CD14-positive monocyte (primary cell): ENCODE measurements around the gene SFPQ. TPM values are rescaled to one million over a fixed set of nuclear protein-coding genes. Genes with fewer than 3 reads are reported as not detected.
A peak's percentile ranks its signal among the peaks of the same experiment; 100 is the strongest.

ENCODE experiments used
- DNase-seq, 3 donors: peaks; one replicate each; pipeline ENCODE4 v3.0.0-alpha.2; 2011 to 2022
- H2AFZ ChIP-seq: 2 replicates; pipeline ENCODE4 v1.6.0; 2012; ENCODE audit warnings: mild to moderate bottlenecking, low read depth, low read length, inconsistent platforms; ENCODE audit not compliant: insufficient read depth, poor library complexity, severe bottlenecking
- H3K27ac ChIP-seq, 2 donors: 1 replicate in 1 of 2; 2 replicates in 1 of 2; pipeline ENCODE4 v1.5.1; 2012 to 2013; ENCODE audit warnings: low read length in 2 of 2, control low read depth in 1 of 2, inconsistent platforms in 1 of 2, low read depth in 1 of 2, mild to moderate bottlenecking in 1 of 2
- H3K27me3 ChIP-seq, 2 donors: one replicate each; pipeline versions ENCODE4 v1.6.0 to v1.6.1; 2011 to 2013; ENCODE audit warnings: low read length in 2 of 2; ENCODE audit not compliant: control insufficient read depth in 2 of 2, insufficient read depth in 2 of 2
- H3K36me3 ChIP-seq, 2 donors: replicated peaks in 1 of 2; 1 replicate in 1 of 2; 2 replicates in 1 of 2; pipeline versions ENCODE4 v1.5.1 to v1.6.1; 2012 to 2013; ENCODE audit warnings: low read length in 2 of 2, control low read depth in 1 of 2, inconsistent platforms in 1 of 2, mild to moderate bottlenecking in 1 of 2; ENCODE audit not compliant: insufficient read depth in 2 of 2, control insufficient read depth in 1 of 2
- H3K4me1 ChIP-seq, 2 donors: 1 replicate in 1 of 2; 2 replicates in 1 of 2; pipeline versions ENCODE4 v1.5.1 to v1.6.1; 2012 to 2013; ENCODE audit warnings: low read length in 2 of 2, control low read depth in 1 of 2, inconsistent platforms in 1 of 2, mild to moderate bottlenecking in 1 of 2, moderate library complexity in 1 of 2; ENCODE audit not compliant: insufficient read depth in 2 of 2, control insufficient read depth in 1 of 2
- H3K4me2 ChIP-seq: replicated peaks from 2 replicates; pipeline ENCODE3; 2012; ENCODE audit warnings: low read length, moderate library complexity, mild to moderate bottlenecking; ENCODE audit not compliant: poor library complexity, severe bottlenecking; ENCODE audit errors: extremely low read depth
- H3K4me3 ChIP-seq, 3 experiments: fragments of 200-600 bp in 1 of 3; sonication (generic) in 1 of 3; replicated peaks in 1 of 3; 1 replicate in 2 of 3; 2 replicates in 1 of 3; pipeline ENCODE4 v1.5.1; 2011 to 2013; ENCODE audit warnings: low read length in 3 of 3, mild to moderate bottlenecking in 3 of 3, control low read depth in 2 of 3, low read depth in 2 of 3, inconsistent platforms in 1 of 3, moderate library complexity in 1 of 3
- H3K79me2 ChIP-seq: 2 replicates; pipeline ENCODE4 v1.6.0; 2012; ENCODE audit warnings: mild to moderate bottlenecking, control low read depth, inconsistent platforms, low read length, moderate library complexity; ENCODE audit not compliant: insufficient read depth
- H3K9ac ChIP-seq: 2 replicates; pipeline ENCODE4 v1.6.0; 2017; ENCODE audit warnings: low read length, mild to moderate bottlenecking; ENCODE audit not compliant: insufficient read depth, poor library complexity, severe bottlenecking
- H3K9me3 ChIP-seq, 2 donors: replicated peaks in 1 of 2; 1 replicate in 1 of 2; 2 replicates in 1 of 2; pipeline versions ENCODE4 v1.5.1 to v1.6.1; 2012 to 2013; ENCODE audit warnings: low read length in 2 of 2, control low read depth in 1 of 2; ENCODE audit not compliant: control insufficient read depth in 1 of 2, insufficient read depth in 1 of 2
- H4K20me1 ChIP-seq: 2 replicates; pipeline ENCODE4 v1.6.0; 2012; ENCODE audit warnings: mild to moderate bottlenecking, low read length, control low read depth, moderate library complexity; ENCODE audit not compliant: insufficient read depth
- H3K27ac Mint-ChIP-seq, 7 donors: one replicate each; pipeline ENCODE4 v1.8.0; 2020; ENCODE audit warnings: mild to moderate bottlenecking in 7 of 7, mixed read lengths in 7 of 7, moderate library complexity in 6 of 7, inconsistent platforms in 2 of 7
- H3K27me3 Mint-ChIP-seq, 3 donors: one replicate each; pipeline ENCODE4 v1.8.0; 2021 to 2022; ENCODE audit warnings: low read depth in 3 of 3, mild to moderate bottlenecking in 3 of 3, mixed read lengths in 3 of 3, moderate library complexity in 3 of 3, inconsistent platforms in 1 of 3
- H3K36me3 Mint-ChIP-seq, 2 donors: one replicate each; pipeline ENCODE4 v1.8.0; 2020; ENCODE audit warnings: mixed read lengths in 2 of 2, inconsistent platforms in 1 of 2, mild to moderate bottlenecking in 1 of 2
- H3K4me1 Mint-ChIP-seq: one replicate; pipeline ENCODE4 v1.8.0; 2020; ENCODE audit warnings: mild to moderate bottlenecking, mixed read lengths
- H3K4me3 Mint-ChIP-seq, 2 donors: one replicate each; pipeline ENCODE4 v1.8.0; 2020; ENCODE audit warnings: mild to moderate bottlenecking in 2 of 2, mixed read lengths in 2 of 2, moderate library complexity in 1 of 2
- H3K9me3 Mint-ChIP-seq, 7 donors: one replicate each; pipeline ENCODE4 v1.8.0; 2020 to 2022; ENCODE audit warnings: mixed read lengths in 7 of 7, mild to moderate bottlenecking in 6 of 7, moderate library complexity in 6 of 7, inconsistent platforms in 2 of 7
- WGBS: methylation state at CpG from one replicate; pipeline ENCODE4 v1.1.5; 2013; ENCODE audit warnings: missing lambda C conversion rate; ENCODE audit not compliant: insufficient coverage; 5-methylcytosine and 5-hydroxymethylcytosine counted together
- intact Hi-C, 2 donors: fragments of 100-400 bp; cut with micrococcal nuclease; formaldehyde crosslinking; loops; one replicate each; pipeline versions ENCODE4 v1.15.0 to v1.15.1; 2023
- polyA plus RNA-seq, 3 donors: library from polyadenylated mRNA; depleted of rRNA in 1 of 3; unstranded in 2 of 3; stranded (reverse) in 1 of 3; fragments of 300-500 nt in 2 of 3; fragments of >200 nt in 1 of 3; fragmentation: Illumina TruSeq in 2 of 3; gene quantifications; 1 replicate in 2 of 3; 2 replicates in 1 of 3; pipeline ENCODE4 v1.2.3, GENCODE V29; 2012 to 2021
- TF ChIP-seq, protein P1 (sequence below): fragments of 200-600 bp; IDR thresholded peaks from one replicate; pipeline ENCODE4 v1.8.0; 2022; ENCODE audit warnings: antibody characterized with exemption, mild to moderate bottlenecking

SFPQ gene
- polyA plus RNA-seq, 3 donors, result 80.8 to 220 (median 89.2) TPM

- H3K9ac ChIP-seq, result no peak overlapping the region
- peak; percentile 68 to 78 (median 71) for DNase-seq
- no peaks in the 10 kb centered on the region for H3K9me3 Mint-ChIP-seq
- H3K36me3 ChIP-seq, result no peaks in the 10 kb centered on the region
- H3K9me3 ChIP-seq, result no peaks in the 10 kb centered on the region
- 50% methylated on average over 2 of the region's 6 CpGs for WGBS
- no peak overlapping the region for H3K4me3 Mint-ChIP-seq
- H4K20me1 ChIP-seq, result no peaks in the 10 kb centered on the region
- H3K4me2 ChIP-seq, result peak overlapping the region; percentile 33
- H3K79me2 ChIP-seq, result no peaks in the 10 kb centered on the region
- no peaks in the 10 kb centered on the region for H3K36me3 Mint-ChIP-seq
- intact Hi-C loops, result loop anchor here (2.0 to 5.0 kb wide), 2 partner anchors 95 to 97 kb away; no protein-coding TSS in a partner anchor
- H3K27me3 ChIP-seq, result no peaks in the 10 kb centered on the region
- peak overlapping the region; percentile 65 for H2AFZ ChIP-seq
- TF ChIP-seq, protein P1, sequence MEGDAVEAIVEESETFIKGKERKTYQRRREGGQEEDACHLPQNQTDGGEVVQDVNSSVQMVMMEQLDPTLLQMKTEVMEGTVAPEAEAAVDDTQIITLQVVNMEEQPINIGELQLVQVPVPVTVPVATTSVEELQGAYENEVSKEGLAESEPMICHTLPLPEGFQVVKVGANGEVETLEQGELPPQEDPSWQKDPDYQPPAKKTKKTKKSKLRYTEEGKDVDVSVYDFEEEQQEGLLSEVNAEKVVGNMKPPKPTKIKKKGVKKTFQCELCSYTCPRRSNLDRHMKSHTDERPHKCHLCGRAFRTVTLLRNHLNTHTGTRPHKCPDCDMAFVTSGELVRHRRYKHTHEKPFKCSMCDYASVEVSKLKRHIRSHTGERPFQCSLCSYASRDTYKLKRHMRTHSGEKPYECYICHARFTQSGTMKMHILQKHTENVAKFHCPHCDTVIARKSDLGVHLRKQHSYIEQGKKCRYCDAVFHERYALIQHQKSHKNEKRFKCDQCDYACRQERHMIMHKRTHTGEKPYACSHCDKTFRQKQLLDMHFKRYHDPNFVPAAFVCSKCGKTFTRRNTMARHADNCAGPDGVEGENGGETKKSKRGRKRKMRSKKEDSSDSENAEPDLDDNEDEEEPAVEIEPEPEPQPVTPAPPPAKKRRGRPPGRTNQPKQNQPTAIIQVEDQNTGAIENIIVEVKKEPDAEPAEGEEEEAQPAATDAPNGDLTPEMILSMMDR, result peak; percentile 93
- no peak overlapping the region for H3K4me3 ChIP-seq
- H3K27ac ChIP-seq, result no peak overlapping the region
- H3K27ac Mint-ChIP-seq, result no peak overlapping the region
- H3K4me1 Mint-ChIP-seq, result peaks cover 3% of the 10 kb centered on the region
- no peaks in the 10 kb centered on the region for H3K4me1 ChIP-seq
- peaks cover under 1 to 2% (median 2%) of the 10 kb centered on the region in 3 donors for H3K27me3 Mint-ChIP-seq
These were observed 9.2 kb upstream of the SFPQ start for GRCh38 chr1:35202048-35202719.

DNA sequence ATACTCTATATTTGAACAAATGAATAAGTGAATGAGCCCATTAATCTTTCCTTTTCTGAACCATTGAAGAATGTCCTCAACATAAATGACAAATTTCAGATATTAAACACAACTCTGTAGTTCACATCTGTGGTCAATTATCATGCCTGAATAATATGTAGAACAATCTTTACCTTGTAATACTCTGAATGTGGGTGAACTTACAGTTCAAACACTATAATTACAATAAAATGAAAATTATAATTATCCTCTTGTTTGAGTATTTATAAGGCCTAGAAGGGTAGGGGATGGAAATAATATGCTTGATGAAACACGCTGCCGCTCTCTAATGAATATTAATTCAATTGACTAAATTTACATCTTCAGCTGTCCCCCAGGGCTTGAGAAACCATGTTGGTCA, 8.7 kb upstream of the SFPQ start:
- H3K4me3 Mint-ChIP-seq, result no peak overlapping the region
- no peak overlapping the region for H3K9ac ChIP-seq
- peaks cover 3% of the 10 kb centered on the region for H3K4me1 Mint-ChIP-seq
- no peaks in the 10 kb centered on the region for H3K27me3 ChIP-seq
- H3K36me3 ChIP-seq, result no peaks in the 10 kb centered on the region
- no peaks in the 10 kb centered on the region for H3K9me3 Mint-ChIP-seq
- DNase-seq, result no peak
- H3K4me3 ChIP-seq, result no peak overlapping the region
- H3K27me3 Mint-ChIP-seq, result peaks cover 2 to 4% (median 2%) of the 10 kb centered on the region in 3 donors
- no peaks in the 10 kb centered on the region for H3K79me2 ChIP-seq
- H3K36me3 Mint-ChIP-seq, result no peaks in the 10 kb centered on the region
- H2AFZ ChIP-seq, result peak overlapping the region; percentile 65
- H3K27ac Mint-ChIP-seq, result no peak overlapping the region
- H3K9me3 ChIP-seq, result no peaks in the 10 kb centered on the region
- H3K4me1 ChIP-seq, result no peaks in the 10 kb centered on the region
- intact Hi-C loops, result loop anchor here (2.0 to 5.0 kb wide), 2 partner anchors 96 to 97 kb away; no protein-coding TSS in a partner anchor
- WGBS, result no CpG with 5 or more reads among the region's 2 CpGs
- TF ChIP-seq, protein P1, result no peak
- no peaks in the 10 kb centered on the region for H4K20me1 ChIP-seq
- no peak overlapping the region for H3K4me2 ChIP-seq
- no peak overlapping the region for H3K27ac ChIP-seq
